A549 (cell line): ENCODE results near the gene ROPN1B. TPM values are rescaled to one million over a fixed set of nuclear protein-coding genes. Genes with fewer than 3 reads are reported as not detected.
"Not testable (repeated sequence)": the region's sequence is repeated elsewhere in the genome, so short reads cannot be mapped to it uniquely, and the experiment has no call there.

Experiments
- ATAC-seq, 2 experiments: fragments of 200-7000 bp in 1 of 2; fragments of >200 bp in 1 of 2; cut with Nextera tagmentation in 1 of 2; cut with Tn5 transposase in 1 of 2; 3 replicates each; pipeline versions ENCODE4 v1.8.0 to v1.9.1; 2018 to 2020; ENCODE audit warnings: mild to moderate bottlenecking in 1 of 2, moderate library complexity in 1 of 2
- CTCF ChIA-PET: fragments of 300-600 bp; sonication (Branson Sonifier 250); formaldehyde crosslinking; extraction: SDS; loops from one replicate; lab custom pipeline; 2021; ENCODE audit warnings: antibody characterized with exemption, inconsistent platforms; lab: Yijun Ruan, JAX
- POLR2A ChIA-PET: fragments of 350-600 bp; formaldehyde crosslinking; extraction: SDS; loops from one replicate; lab custom pipeline; 2021; ENCODE audit warnings: antibody characterized with exemption, inconsistent platforms; lab: Yijun Ruan, JAX
- DNase-seq, 2 experiments: peaks; one replicate each; pipeline versions ENCODE4 v3.0.0 to v3.0.0-alpha.2; 2011 to 2016; ENCODE audit warnings: low read depth in 1 of 2, low spot score in 1 of 2
- FAIRE-seq: peaks from 2 replicates; lab custom pipeline; 2011; peaks lifted over from hg19 to GRCh38; lab: Jason Lieb, UNC
- H3K27ac ChIP-seq, 2 experiments: fragments of >200 bp; sonication (Bioruptor Twin); formaldehyde crosslinking; 3 replicates each; pipeline ENCODE4 v1.5.1; 2016 to 2017
- H3K4me1 ChIP-seq: fragments of >200 bp; sonication (Bioruptor Twin); formaldehyde crosslinking; 3 replicates; pipeline ENCODE4 v1.6.1; 2016
- H3K4me2 ChIP-seq: fragments of >200 bp; sonication (Bioruptor Twin); formaldehyde crosslinking; 3 replicates; pipeline ENCODE4 v1.6.1; 2016
- H3K4me3 ChIP-seq: fragments of >200 bp; sonication (Bioruptor Twin); formaldehyde crosslinking; 3 replicates; pipeline ENCODE4 v1.5.1; 2016
- H3K9me3 ChIP-seq: fragments of >200 bp; sonication (Bioruptor Twin); formaldehyde crosslinking; 3 replicates; pipeline ENCODE4 v1.6.1; 2016
- CEBPB ChIP-seq, 2 experiments: fragments of >200 bp in 1 of 2; sonication (Bioruptor Twin) in 1 of 2; formaldehyde crosslinking in 1 of 2; IDR thresholded peaks; 2 replicates each; pipeline ENCODE4 v1.6.1; 2012 to 2016
- HEYL ChIP-seq: fragments of 250-450 bp; sonication (Bioruptor Pico); IDR thresholded peaks from 2 replicates; pipeline ENCODE4 v1.8.0; 2021; ENCODE audit warnings: mild to moderate bottlenecking, moderate library complexity
- HOXA7 ChIP-seq: fragments of 250-450 bp; sonication (Bioruptor Pico); IDR thresholded peaks from 2 replicates; pipeline ENCODE4 v1.5.0; 2020; ENCODE audit warnings: mild to moderate bottlenecking, moderate library complexity
- JUN ChIP-seq, 2 experiments: fragments of >200 bp; sonication (Bioruptor Twin); formaldehyde crosslinking; IDR thresholded peaks; 2 replicates in 1 of 2; 3 replicates in 1 of 2; pipeline ENCODE4 v1.6.1; 2016 to 2017
- PHF8 ChIP-seq: fragments of 200-600 bp; sonication (generic); IDR thresholded peaks from 2 replicates; pipeline ENCODE4 v1.6.1; 2016; ENCODE audit warnings: low read depth, mild to moderate bottlenecking, antibody characterized with exemption, moderate library complexity, borderline replicate concordance
- POLR2A ChIP-seq: IDR thresholded peaks from 2 replicates; pipeline ENCODE4 v1.6.1; 2012; ENCODE audit warnings: mild to moderate bottlenecking, low read length
- RAD21 ChIP-seq, 2 experiments: fragments of >200 bp in 1 of 2; sonication (Bioruptor Twin) in 1 of 2; formaldehyde crosslinking in 1 of 2; IDR thresholded peaks in 1 of 2; conservative IDR thresholded peaks in 1 of 2; 2 replicates in 1 of 2; 3 replicates in 1 of 2; pipeline ENCODE4 v1.6.1; 2012 to 2018; ENCODE audit warnings: inconsistent platforms in 1 of 2
- RNF2 ChIP-seq: fragments of 200-600 bp; sonication (generic); IDR thresholded peaks from 2 replicates; pipeline ENCODE4 v1.6.1; 2016; ENCODE audit warnings: low read depth, mild to moderate bottlenecking, antibody characterized with exemption, moderate library complexity, borderline replicate concordance
- SMC3 ChIP-seq: fragments of >200 bp; sonication (Bioruptor Twin); formaldehyde crosslinking; IDR thresholded peaks from 3 replicates; pipeline ENCODE4 v1.6.1; 2018; ENCODE audit warnings: inconsistent platforms
- TFCP2L1 ChIP-seq: fragments of 250-450 bp; sonication (Bioruptor Pico); IDR thresholded peaks from 2 replicates; pipeline ENCODE4 v1.5.0; 2021; ENCODE audit warnings: mild to moderate bottlenecking
- ZC3H11A ChIP-seq: fragments of 450-650 bp; IDR thresholded peaks from 2 replicates; pipeline ENCODE4 v1.6.1; 2014; ENCODE audit warnings: antibody characterized with exemption, mild to moderate bottlenecking
- WGBS: methylation state at CpG from one replicate; pipeline ENCODE4 v1.1.6; 2017; ENCODE audit errors: missing lambda C conversion rate; 5-methylcytosine and 5-hydroxymethylcytosine counted together
- polyA plus RNA-seq, 4 experiments: library from polyadenylated mRNA; depleted of rRNA in 3 of 4; stranded (reverse); fragments of >200 nt; fragmentation: RNase III in 1 of 4; extraction: RNeasy Plus Mini Kit Qiagen cat#74134 plus additional on column Dnase treatment in 1 of 4; gene quantifications; 2 replicates in 3 of 4; 3 replicates in 1 of 4; pipeline ENCODE4 v1.2.3, GENCODE V29; 2011 to 2017
- TF ChIP-seq, protein P1 (sequence below): fragments of >200 bp; sonication (Bioruptor Twin); formaldehyde crosslinking; IDR thresholded peaks from 3 replicates; pipeline ENCODE4 v1.5.1; 2016
- TF ChIP-seq, protein P2 (sequence below): IDR thresholded peaks from 2 replicates; pipeline ENCODE4 v1.6.1; 2012
- TF ChIP-seq, protein P3 (sequence below): IDR thresholded peaks from 2 replicates; pipeline ENCODE4 v1.6.1; 2012; ENCODE audit warnings: low read depth, borderline replicate concordance

ROPN1B gene
- polyA plus RNA-seq, 2 of the 4 experiments (the other 2 are of a cell fraction), result not detected

DNA sequence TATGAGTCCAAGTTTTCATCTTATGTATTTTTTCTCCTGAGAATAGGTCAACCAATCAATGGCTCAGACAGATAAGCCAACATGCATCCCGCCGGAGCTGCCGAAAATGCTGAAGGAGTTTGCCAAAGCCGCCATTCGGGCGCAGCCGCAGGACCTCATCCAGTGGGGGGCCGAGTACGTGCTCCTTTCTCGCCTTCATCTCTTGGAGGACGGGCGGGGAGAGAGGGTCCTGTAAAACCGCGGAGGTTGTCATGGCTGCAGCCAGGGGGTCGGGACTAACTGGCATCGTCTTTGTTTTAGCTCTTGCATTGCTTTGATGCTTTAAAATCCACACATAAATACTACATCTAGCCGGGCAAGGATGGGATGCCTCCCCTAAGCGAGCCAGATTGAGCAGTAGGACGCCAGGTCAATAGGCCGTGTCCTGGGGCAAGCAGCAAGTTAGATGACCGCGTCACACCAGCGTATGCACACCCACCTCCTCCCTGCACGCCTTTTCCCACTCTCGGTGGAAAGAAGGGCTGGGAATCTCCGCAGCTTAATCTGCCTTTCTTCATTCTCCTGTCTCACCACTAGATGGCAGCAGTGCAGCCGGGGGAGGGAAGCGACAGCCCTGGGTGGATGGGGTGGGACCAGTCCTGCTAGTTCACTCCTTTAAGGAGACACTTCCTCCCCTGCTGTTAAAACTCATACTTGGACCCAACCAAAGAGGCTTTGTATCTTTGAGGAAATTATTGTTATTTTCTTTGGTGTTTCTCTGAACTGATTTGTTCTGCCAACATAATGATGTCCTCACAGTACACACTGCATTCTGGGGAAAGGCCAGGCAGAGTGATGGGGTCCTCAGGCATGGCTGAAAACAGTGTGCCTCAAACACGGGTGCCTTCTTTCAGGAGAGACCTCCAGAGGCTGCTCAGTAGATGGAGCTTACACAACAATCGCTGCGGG lies 3.3 kb downstream of the ROPN1B start:
- peak; percentile 7 for FAIRE-seq
- H3K27ac ChIP-seq, POLR2A ChIA-PET, H3K4me1 ChIP-seq, H3K4me3 ChIP-seq, H3K9me3 ChIP-seq: not testable (repeated sequence)
- peak overlapping the region; percentile 56; the same call in 2 of the 3 replicates for H3K4me2 ChIP-seq
- 33% methylated on average over 15 of the region's 31 CpGs for WGBS
- CTCF ChIA-PET, result interaction anchor here (0.8 to 1.2 kb wide), 3 partner anchors 112 to 161 kb away, joined by 3 read pairs; partner anchors contain the start of gene SLC41A3
- ATAC-seq, result peak; percentile 82 to 90
- TF ChIP-seq SMC3 (peak; percentile 22; the same call in 1 of the 3 replicates), RAD21 (conservative IDR thresholded peaks at IDR 0.05 in 1 of 2, IDR thresholded peaks at IDR 0.05 in 1 of 2) (peak; percentile 28 to 47; a peak in 3 of 5 replicates)
- TF ChIP-seq, protein P1, sequence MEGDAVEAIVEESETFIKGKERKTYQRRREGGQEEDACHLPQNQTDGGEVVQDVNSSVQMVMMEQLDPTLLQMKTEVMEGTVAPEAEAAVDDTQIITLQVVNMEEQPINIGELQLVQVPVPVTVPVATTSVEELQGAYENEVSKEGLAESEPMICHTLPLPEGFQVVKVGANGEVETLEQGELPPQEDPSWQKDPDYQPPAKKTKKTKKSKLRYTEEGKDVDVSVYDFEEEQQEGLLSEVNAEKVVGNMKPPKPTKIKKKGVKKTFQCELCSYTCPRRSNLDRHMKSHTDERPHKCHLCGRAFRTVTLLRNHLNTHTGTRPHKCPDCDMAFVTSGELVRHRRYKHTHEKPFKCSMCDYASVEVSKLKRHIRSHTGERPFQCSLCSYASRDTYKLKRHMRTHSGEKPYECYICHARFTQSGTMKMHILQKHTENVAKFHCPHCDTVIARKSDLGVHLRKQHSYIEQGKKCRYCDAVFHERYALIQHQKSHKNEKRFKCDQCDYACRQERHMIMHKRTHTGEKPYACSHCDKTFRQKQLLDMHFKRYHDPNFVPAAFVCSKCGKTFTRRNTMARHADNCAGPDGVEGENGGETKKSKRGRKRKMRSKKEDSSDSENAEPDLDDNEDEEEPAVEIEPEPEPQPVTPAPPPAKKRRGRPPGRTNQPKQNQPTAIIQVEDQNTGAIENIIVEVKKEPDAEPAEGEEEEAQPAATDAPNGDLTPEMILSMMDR, result peak; percentile 53
- DNase-seq, result peak in 1 of 2 experiments; percentile 19

DNA sequence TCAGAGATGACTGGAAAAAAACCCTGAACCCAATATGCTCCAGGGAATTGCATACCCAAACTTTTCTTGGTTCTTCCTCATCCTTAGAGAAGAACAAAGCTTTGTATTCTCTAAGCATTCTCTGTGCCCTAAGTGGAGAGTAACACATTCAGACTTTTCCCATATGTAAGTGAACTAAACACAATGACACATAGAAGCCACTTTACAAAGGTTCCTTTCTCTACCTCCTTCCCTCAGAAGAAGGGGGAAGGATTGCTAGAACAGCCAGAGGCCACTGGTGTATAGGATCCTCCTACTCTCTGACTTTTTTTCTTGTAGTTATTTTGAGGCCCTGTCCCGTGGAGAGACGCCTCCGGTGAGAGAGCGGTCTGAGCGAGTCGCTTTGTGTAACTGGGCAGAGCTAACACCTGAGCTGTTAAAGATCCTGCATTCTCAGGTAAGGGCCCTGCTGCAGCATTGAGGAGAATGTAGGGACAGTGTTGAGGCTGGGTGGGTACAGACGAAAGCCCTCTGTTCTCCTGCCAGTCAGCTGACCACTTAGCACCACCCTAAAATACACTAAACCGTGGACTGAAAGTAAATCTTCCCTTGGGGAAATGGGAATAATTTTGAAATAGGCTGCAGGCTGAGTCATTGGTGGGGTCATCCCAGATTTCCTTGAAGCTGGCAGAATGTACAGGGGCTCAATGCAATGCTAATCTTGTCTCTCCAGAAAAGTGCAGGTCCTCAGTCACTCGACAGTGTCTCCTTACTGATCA lies 6.4 kb downstream of the ROPN1B start:
- DNase-seq, POLR2A ChIA-PET, H3K4me3 ChIP-seq, H3K4me2 ChIP-seq, ATAC-seq, FAIRE-seq, H3K4me1 ChIP-seq, CTCF ChIA-PET, H3K27ac ChIP-seq, H3K9me3 ChIP-seq: not testable (repeated sequence)
- 64% methylated on average over 9 of the region's 9 CpGs for WGBS

DNA sequence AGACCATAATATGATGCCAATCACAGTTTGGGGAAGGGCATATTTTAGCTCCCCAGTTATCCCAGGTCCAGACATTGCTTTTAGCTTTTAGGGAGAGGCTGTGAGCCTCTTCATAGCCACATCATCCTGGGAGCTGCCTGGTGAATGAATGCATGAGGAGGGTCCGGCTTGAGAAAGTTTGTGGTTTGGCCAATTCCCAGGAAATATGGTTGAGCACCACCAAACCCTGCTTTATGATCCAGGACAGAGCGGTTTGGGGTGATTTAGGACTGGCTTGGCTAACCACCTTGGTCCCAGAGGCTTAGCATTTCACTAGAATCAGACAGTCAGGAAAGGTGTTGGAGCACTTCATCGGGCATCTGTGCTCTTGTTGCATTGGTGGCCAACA lies 7.0 kb downstream of the ROPN1B start:
- H3K4me2 ChIP-seq, CTCF ChIA-PET: not testable (repeated sequence)

DNA sequence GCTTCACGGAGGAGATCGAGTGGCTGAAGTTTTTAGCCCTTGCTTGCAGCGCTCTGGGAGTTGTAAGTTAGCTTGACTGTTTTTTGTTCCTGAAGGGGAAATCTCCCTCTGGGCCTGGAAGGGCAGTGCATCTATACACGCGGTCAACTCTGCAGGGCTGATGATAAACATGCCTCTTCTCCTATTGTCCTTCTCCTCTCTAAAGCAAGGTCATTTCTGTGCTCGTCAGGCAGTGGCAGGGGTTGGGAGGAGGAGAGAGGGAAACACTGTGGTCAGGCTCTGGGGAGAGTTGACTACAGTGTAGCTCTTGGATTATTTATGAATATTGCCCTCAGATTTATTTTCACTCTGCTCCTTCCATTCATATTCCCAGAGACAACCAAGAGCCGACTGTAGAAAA lies 8.1 kb downstream of the ROPN1B start:
- WGBS, result 71% methylated on average over 4 of the region's 7 CpGs
- DNase-seq, ATAC-seq, FAIRE-seq, H3K4me3 ChIP-seq, H3K4me1 ChIP-seq, H3K4me2 ChIP-seq, CTCF ChIA-PET, POLR2A ChIA-PET, H3K9me3 ChIP-seq, H3K27ac ChIP-seq: not testable (repeated sequence)

More for the DNA sequence above, 7.0 kb downstream of the ROPN1B start:
- ATAC-seq, FAIRE-seq, H3K4me3 ChIP-seq, DNase-seq, H3K4me1 ChIP-seq, POLR2A ChIA-PET, H3K9me3 ChIP-seq, H3K27ac ChIP-seq: not testable (repeated sequence)
- WGBS, result 0% methylated on average over 1 of the region's 3 CpGs

DNA sequence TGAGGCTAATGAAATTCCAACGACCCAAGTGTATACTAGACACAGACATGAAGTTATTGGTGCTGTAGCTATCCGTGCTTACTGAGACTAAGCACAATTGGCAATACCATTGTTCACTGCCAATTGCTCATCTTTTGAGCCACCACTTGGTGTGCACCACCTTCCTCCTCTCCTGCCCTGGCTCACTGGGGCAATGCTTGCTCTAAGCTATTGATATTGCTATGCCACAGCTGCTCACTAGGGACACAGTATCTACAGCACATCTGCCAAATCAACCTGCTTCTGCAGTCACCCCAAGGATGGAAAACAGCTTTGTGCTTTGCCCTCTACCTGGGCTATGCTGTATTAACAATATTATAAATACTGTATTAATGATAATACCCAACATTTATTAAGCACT lies 16.0 kb downstream of the ROPN1B start:
- FAIRE-seq, H3K9me3 ChIP-seq, H3K4me1 ChIP-seq, POLR2A ChIA-PET, H3K27ac ChIP-seq, H3K4me2 ChIP-seq, H3K4me3 ChIP-seq, DNase-seq, CTCF ChIA-PET: not testable (repeated sequence)
- peak; percentile 90 to 97 for ATAC-seq
- WGBS, result 30% methylated on average over 2 of the region's 2 CpGs

DNA sequence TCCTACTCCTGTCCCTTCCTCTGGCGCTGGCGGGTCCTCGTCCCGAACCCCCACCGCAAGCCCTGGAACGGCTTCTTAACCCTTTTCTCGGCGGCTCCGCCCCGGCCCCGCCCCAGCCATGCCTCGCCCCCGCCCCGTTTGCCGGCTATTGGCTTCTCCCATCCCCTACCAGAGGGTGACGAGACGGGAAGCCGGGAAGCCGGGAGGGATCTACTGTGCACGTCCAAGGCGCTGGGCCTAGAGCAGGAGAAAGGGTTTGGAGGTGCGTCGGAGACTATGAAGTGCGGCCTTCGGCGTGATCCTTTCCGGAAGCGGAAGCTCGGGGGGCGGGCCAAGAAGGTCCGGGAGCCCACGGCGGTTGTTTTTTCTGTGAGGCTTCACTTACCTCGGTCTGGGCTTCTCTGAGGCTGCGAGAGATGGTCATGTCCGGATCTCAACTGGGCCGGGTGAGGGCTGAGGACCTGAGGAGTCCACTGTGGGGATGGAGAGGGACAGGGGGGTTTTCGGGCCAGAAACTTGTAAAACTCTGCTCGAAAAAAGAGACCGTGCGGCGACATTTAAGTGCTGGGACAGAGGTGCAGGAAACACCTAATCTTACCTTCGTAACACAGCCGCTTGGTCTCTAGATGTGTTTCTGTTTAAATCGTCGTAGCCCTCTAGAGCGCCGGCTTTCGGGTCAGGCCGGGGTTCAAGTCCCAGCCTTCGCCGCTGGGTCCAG lies 21.4 kb downstream of the ROPN1B start:
- no peaks in the 10 kb centered on the region for H3K9me3 ChIP-seq
- ATAC-seq, result peak; percentile 100
- WGBS, result under 1% methylated on average over 31 of the region's 52 CpGs
- CTCF ChIA-PET, result no interaction called here
- H3K4me2 ChIP-seq, result peak overlapping the region; percentile 82
- POLR2A ChIA-PET, result interaction anchor here (1.0 kb wide), 1 partner anchor 94 kb away, joined by 5 read pairs; the partner anchor contains the start of gene SLC41A3
- peak overlapping the region; percentile 74 to 86 for H3K27ac ChIP-seq
- no peak for FAIRE-seq
- peaks cover 6% of the 10 kb centered on the region for H3K4me1 ChIP-seq
- DNase-seq, result peak; percentile 75 to 91
- peak overlapping the region; percentile 64 for H3K4me3 ChIP-seq
- TF ChIP-seq, protein P2, sequence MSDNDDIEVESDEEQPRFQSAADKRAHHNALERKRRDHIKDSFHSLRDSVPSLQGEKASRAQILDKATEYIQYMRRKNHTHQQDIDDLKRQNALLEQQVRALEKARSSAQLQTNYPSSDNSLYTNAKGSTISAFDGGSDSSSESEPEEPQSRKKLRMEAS, result peak; percentile 75
- TF ChIP-seq ZC3H11A (no peak), RNF2 (peak; percentile 4; the same call in 1 of the 2 replicates), POLR2A (peak; percentile 34; the same call in 1 of the 2 replicates), CEBPB (IDR thresholded peaks at IDR 0.05) (no peak), JUN (IDR thresholded peaks at IDR 0.05) (peak in 1 of 2 experiments; percentile 57; a peak in 3 of 5 replicates), HEYL (CRISPR knock-in tag) (no peak), HOXA7 (CRISPR knock-in tag) (no peak), TFCP2L1 (CRISPR knock-in tag) (no peak), PHF8 (peak; percentile 43; the same call in 1 of the 2 replicates)
- TF ChIP-seq, protein P3, sequence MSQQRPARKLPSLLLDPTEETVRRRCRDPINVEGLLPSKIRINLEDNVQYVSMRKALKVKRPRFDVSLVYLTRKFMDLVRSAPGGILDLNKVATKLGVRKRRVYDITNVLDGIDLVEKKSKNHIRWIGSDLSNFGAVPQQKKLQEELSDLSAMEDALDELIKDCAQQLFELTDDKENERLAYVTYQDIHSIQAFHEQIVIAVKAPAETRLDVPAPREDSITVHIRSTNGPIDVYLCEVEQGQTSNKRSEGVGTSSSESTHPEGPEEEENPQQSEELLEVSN, result peak; percentile 52
